Ishikawa (cell line): Measurements from ENCODE around the gene IGF2BP1.

Source experiments
- CEBPB ChIP-seq: IDR thresholded peaks from 2 replicates; pipeline ENCODE4 v1.6.1; 2012
- CREB1 ChIP-seq: IDR thresholded peaks from 2 replicates; pipeline ENCODE4 v1.6.1; 2012; ENCODE audit warnings: low read depth
- EGR1 ChIP-seq: IDR thresholded peaks from 2 replicates; pipeline ENCODE4 v1.6.1; 2012
- EP300 ChIP-seq: IDR thresholded peaks from 2 replicates; pipeline ENCODE4 v1.6.1; 2012; ENCODE audit warnings: borderline replicate concordance
- FOXM1 ChIP-seq: IDR thresholded peaks from 2 replicates; pipeline ENCODE4 v1.6.1; 2012; ENCODE audit warnings: low read depth, borderline replicate concordance
- MAX ChIP-seq: IDR thresholded peaks from 2 replicates; pipeline ENCODE4 v1.6.1; 2012
- RAD21 ChIP-seq: IDR thresholded peaks from 2 replicates; pipeline ENCODE4 v1.6.1; 2012; ENCODE audit warnings: low read depth
- REST ChIP-seq: IDR thresholded peaks from 2 replicates; pipeline ENCODE4 v1.6.1; 2012; ENCODE audit warnings: low read depth, mild to moderate bottlenecking
- TAF1 ChIP-seq: IDR thresholded peaks from 2 replicates; pipeline ENCODE4 v1.6.1; 2012; ENCODE audit warnings: low read depth, mild to moderate bottlenecking
- TEAD4 ChIP-seq: IDR thresholded peaks from 2 replicates; pipeline ENCODE4 v1.6.1; 2012
- USF1 ChIP-seq: IDR thresholded peaks from 2 replicates; pipeline ENCODE4 v1.6.1; 2012
- YY1 ChIP-seq: IDR thresholded peaks from 2 replicates; pipeline ENCODE4 v1.6.1; 2012; ENCODE audit warnings: low read depth
- ZBTB7A ChIP-seq: IDR thresholded peaks from 2 replicates; pipeline ENCODE4 v1.6.1; 2012; ENCODE audit warnings: low read depth

- TF ChIP-seq EP300 (no peak), CREB1 (no peak), TEAD4 (no peak), USF1 (no peak), TAF1 (no peak), CEBPB (no peak), EGR1 (no peak), RAD21 (no peak), YY1 (no peak), MAX (no peak), REST (no peak), FOXM1 (no peak), ZBTB7A (no peak)
Measured at GRCh38 chr17:48951572-48951971, 45.6 kb upstream of the IGF2BP1 start.
